CD4-positive, CD25-positive, alpha-beta regulatory T cell (primary cell): Measurements from ENCODE around the gene RIPK3. TPM values are rescaled to one million over a fixed set of nuclear protein-coding genes. Genes with fewer than 3 reads are reported as not detected.

ENCODE experiments used
- ATAC-seq, 2 donors: fragments of 150-1000 bp; cut with Tn5 transposase; one replicate each; pipeline ENCODE4 v1.10.0; 2021; ENCODE audit warnings: low read depth in 2 of 2, moderate number of reproducible peaks in 2 of 2, moderate library complexity in 1 of 2
- DNase-seq, 3 donors: peaks; one replicate each; pipeline versions ENCODE4 v3.0.0 to v3.0.0-alpha.2; 2012 to 2022; ENCODE audit warnings: mixed read lengths in 1 of 3
- H3K27ac ChIP-seq: one replicate; pipeline ENCODE4 v1.7.0; 2013; ENCODE audit warnings: mild to moderate bottlenecking, low read length; ENCODE audit not compliant: insufficient read depth, poor library complexity, severe bottlenecking
- H3K27me3 ChIP-seq: one replicate; pipeline ENCODE4 v1.7.0; 2013; ENCODE audit warnings: low read length; ENCODE audit not compliant: control insufficient read depth, insufficient read depth
- H3K36me3 ChIP-seq: one replicate; pipeline ENCODE4 v1.7.0; 2013; ENCODE audit warnings: mild to moderate bottlenecking, low read length, moderate library complexity; ENCODE audit not compliant: control insufficient read depth, insufficient read depth
- H3K4me1 ChIP-seq: 2 replicates; pipeline ENCODE4 v1.7.0; 2013; ENCODE audit warnings: mild to moderate bottlenecking, low read length; ENCODE audit not compliant: insufficient read depth, control insufficient read depth, poor library complexity, severe bottlenecking
- H3K4me3 ChIP-seq: one replicate; pipeline ENCODE4 v1.7.0; 2013; ENCODE audit warnings: low read depth, mild to moderate bottlenecking, low read length, moderate library complexity
- H3K9me3 ChIP-seq, 2 experiments: 1 replicate in 1 of 2; 2 replicates in 1 of 2; pipeline ENCODE4 v1.7.0; 2013; ENCODE audit warnings: low read length in 2 of 2, mild to moderate bottlenecking in 1 of 2, moderate library complexity in 1 of 2; ENCODE audit not compliant: control insufficient read depth in 2 of 2
- H3K27ac Mint-ChIP-seq, 3 donors: one replicate each; pipeline ENCODE4 v1.8.0; 2020 to 2022; ENCODE audit warnings: mild to moderate bottlenecking in 3 of 3, mixed read lengths in 3 of 3, moderate library complexity in 2 of 3
- H3K27me3 Mint-ChIP-seq: one replicate; pipeline ENCODE4 v1.8.0; 2022; ENCODE audit warnings: mild to moderate bottlenecking, mixed read lengths
- H3K36me3 Mint-ChIP-seq: one replicate; pipeline ENCODE4 v1.8.0; 2020; ENCODE audit warnings: mixed read lengths
- H3K4me1 Mint-ChIP-seq, 4 donors: one replicate each; pipeline ENCODE4 v1.8.0; 2020 to 2022; ENCODE audit warnings: mixed read lengths in 4 of 4, mild to moderate bottlenecking in 1 of 4
- H3K4me3 Mint-ChIP-seq, 4 donors: one replicate each; pipeline ENCODE4 v1.8.0; 2020 to 2022; ENCODE audit warnings: mild to moderate bottlenecking in 4 of 4, mixed read lengths in 4 of 4, moderate library complexity in 3 of 4
- H3K9me3 Mint-ChIP-seq, 7 donors: one replicate each; pipeline ENCODE4 v1.8.0; 2020 to 2022; ENCODE audit warnings: mixed read lengths in 7 of 7, mild to moderate bottlenecking in 3 of 7, moderate library complexity in 2 of 7
- polyA plus RNA-seq, 4 donors: library from polyadenylated mRNA; unstranded; fragments of 300-500 nt; fragmentation: Illumina TruSeq; gene quantifications; one replicate each; pipeline ENCODE4 v1.2.3, GENCODE V29; 2021
- total RNA-seq: library from RNA; stranded (reverse); gene quantifications from one replicate; pipeline ENCODE4 v1.2.3, GENCODE V29; 2022

Gene RIPK3
- total and polyA plus RNA-seq, 5 donors from 2014 or later: 14.9 to 41.2 (median 19.7) TPM

DNA sequence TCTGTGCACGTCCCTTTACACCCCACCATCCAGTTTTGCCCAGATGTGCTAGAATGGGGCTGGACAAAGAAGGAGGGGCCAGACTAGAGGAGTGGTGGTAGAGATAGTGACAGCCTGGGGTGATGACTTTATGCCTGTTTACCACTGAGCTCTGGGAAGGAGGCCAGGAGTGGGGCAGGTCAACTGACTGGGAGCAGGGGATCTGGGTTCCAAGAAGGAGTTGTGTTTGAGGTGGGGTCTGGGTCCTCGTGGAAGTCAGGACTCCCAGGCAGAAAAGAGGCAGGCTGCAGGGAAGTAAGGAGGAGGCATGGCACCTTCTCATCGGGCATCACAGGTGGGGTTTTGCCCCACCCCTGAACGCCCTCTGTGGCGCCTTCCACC, 29.5 kb downstream of the RIPK3 start:
- Mint-ChIP-seq H3K36me3 (peaks cover 20% of the 10 kb centered on the region), H3K9me3 (no peaks in the 10 kb centered on the region), H3K27ac (peak overlapping the region; percentile 79 to 96 (median 84)), H3K27me3 (no peaks in the 10 kb centered on the region), H3K4me3 (peak overlapping the region; percentile 55 to 86 (median 74)), H3K4me1 (peaks cover 26 to 78% (median 50%) of the 10 kb centered on the region in 4 donors)
- Histone ChIP-seq H3K27me3 (no peaks in the 10 kb centered on the region), H3K9me3 (no peaks in the 10 kb centered on the region), H3K36me3 (peaks cover 20% of the 10 kb centered on the region), H3K27ac (peak overlapping the region; percentile 82), H3K4me3 (peak overlapping the region; percentile 44), H3K4me1 (peaks cover 66% of the 10 kb centered on the region)
- ATAC-seq (no peak), DNase-seq (no peak)

DNA sequence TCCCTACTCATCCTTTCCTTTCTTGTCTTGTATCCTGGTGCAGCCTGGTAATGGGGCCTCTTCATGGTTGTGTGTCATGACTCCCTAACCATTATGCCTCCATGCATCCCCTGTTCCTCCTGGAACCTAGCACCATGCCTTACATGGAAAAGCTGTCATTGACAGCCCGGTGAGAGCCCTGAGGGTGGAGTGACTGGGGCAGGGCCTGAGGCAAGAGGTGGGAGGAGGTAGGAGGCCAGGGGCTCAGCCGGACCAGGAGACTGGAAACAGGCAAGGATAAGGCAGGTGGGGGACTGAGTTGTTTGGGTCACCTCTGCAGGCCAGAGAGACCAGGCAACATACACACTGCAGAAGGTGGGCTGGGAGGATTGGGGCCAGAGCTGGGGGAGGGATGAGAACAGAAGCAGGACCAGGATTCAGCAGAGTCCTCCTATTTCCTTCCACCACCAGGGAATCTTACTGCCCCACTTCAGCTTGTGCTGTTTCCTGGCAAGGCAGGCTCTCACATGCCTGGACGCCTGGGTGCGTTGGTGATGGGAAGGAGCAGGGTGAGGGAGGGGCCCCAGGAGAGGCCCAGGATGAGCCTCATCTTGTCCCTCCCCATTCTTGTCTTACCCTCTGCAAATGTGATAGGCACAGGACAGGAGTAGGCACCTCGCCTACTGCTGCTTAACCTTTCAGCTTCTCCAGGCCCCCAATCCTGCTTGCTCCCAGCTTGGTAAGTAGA, 30.1 kb downstream of the RIPK3 start, which contains the start of gene LTB4R2:
Gene LTB4R2, plus strand, starts transcription at position 603 of the 727 bp plus-strand sequence. CDS start 525 bp downstream, outside the sequence.
- DNase-seq (no peak), ATAC-seq (no peak)
- Mint-ChIP-seq H3K9me3 (no peaks in the 10 kb centered on the region), H3K4me1 (peaks cover 26 to 74% (median 48%) of the 10 kb centered on the region in 4 donors), H3K4me3 (peak within 1 kb of the TSS; percentile 55 to 86 (median 76)), H3K27ac (peak within 1 kb of the TSS; percentile 84 to 96 (median 87)), H3K27me3 (no peaks in the 10 kb centered on the region), H3K36me3 (peaks cover 26% of the 10 kb centered on the region)
- Histone ChIP-seq H3K9me3 (no peaks in the 10 kb centered on the region), H3K36me3 (peaks cover 25% of the 10 kb centered on the region), H3K27ac (peak within 1 kb of the TSS; percentile 82), H3K4me1 (peaks cover 64% of the 10 kb centered on the region), H3K4me3 (peak within 1 kb of the TSS; percentile 44), H3K27me3 (no peaks in the 10 kb centered on the region)

DNA sequence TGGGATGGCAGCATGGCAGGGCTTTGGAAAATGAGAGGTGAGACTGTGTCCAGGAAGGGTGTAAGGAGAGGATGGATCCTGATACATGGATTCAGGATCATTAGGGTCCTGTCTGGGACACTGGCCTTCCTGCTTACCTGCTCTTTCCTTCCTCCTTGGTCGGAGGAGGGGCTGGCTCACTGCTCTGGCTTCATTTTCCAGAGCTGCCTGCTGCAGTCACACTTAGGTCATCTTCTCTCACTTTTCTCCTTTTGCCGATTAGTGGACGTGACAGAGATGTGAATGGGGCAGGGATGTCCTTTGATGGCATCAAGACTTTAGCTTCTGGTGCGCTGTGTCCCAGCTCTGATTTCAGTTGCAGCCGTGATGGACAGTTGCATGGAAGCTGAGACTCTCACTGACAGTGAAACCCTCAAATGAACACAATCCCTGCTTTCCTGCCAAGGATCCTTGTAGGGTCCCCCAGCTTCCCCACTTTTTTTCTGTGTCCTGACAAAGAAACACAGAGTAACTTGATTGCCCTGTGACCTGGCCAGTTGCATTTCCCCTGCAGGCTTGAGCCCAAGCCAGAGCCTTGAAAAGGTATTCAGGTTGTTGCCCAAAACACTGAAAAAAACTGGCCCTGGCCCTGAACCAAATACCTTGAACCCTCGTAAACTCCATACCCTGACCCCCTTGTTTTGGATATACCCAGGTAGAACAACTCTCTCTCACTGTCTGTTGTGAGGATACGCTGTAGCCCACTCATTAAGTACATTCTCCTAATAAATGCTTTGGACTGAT, 31.3 kb downstream of the RIPK3 start:
- Histone ChIP-seq H3K27ac (no peak overlapping the region), H3K4me1 (peaks cover 53% of the 10 kb centered on the region), H3K9me3 (no peaks in the 10 kb centered on the region), H3K4me3 (no peak overlapping the region), H3K27me3 (no peaks in the 10 kb centered on the region), H3K36me3 (peaks cover 37% of the 10 kb centered on the region)
- Mint-ChIP-seq H3K9me3 (no peaks in the 10 kb centered on the region), H3K27me3 (no peaks in the 10 kb centered on the region), H3K4me3 (peak overlapping the region in 3 of 4 donors; percentile 43 to 73 (median 68)), H3K27ac (peak overlapping the region; percentile 23 to 85 (median 65)), H3K4me1 (peaks cover 17 to 62% (median 36%) of the 10 kb centered on the region in 4 donors), H3K36me3 (peaks cover 30% of the 10 kb centered on the region)
- ATAC-seq (no peak), DNase-seq (no peak)

DNA sequence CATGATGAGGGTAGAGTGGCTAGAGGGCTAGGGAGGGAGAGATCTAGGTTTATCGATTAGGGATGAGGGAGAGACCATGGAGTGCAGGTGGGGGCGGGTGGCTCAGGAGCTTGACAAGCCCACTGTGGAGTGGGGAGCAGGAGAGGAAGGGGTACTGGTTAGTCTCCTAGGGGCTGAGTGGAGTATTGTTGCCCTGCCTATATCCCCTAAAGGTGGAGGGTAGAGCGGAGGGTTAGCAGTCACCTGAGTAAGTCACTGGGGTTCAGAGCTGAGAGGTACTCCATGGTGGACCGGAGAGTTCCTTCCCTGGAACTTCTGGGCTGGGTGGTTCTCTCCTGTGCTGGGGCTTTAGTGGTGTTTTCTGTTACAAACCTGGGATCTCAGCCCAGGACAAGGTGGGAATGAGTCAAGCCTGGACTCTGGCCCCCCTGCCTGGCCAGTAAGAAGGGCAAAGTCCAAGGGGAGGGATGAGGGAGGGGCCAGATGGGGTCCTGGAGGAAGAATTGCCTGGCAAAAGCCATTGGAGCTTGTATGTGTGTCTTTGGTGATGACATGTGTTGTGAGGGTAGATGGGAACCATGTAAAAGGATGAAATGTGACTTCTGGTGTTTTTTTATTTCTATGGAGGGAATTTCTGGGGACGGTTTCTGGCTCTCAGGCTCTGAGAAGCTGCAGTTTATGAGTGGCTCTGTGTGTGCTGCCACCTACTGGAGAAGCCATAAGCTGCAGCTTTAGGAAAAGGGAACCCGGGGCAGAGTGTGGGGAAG, 32.0 kb downstream of the RIPK3 start, which contains the start of gene CIDEB:
Gene CIDEB, minus strand, starts transcription at position 403 of the 767 bp plus-strand sequence. Its CDS starts 119 bp downstream, at position 284.
- Histone ChIP-seq H3K27ac (no peak within 1 kb of the TSS), H3K36me3 (peaks cover 45% of the 10 kb centered on the region), H3K9me3 (no peaks in the 10 kb centered on the region), H3K27me3 (no peaks in the 10 kb centered on the region), H3K4me1 (peaks cover 45% of the 10 kb centered on the region), H3K4me3 (no peak within 1 kb of the TSS)
- Mint-ChIP-seq H3K27me3 (no peaks in the 10 kb centered on the region), H3K36me3 (peaks cover 33% of the 10 kb centered on the region), H3K9me3 (no peaks in the 10 kb centered on the region), H3K4me1 (peaks cover 17 to 56% (median 29%) of the 10 kb centered on the region in 4 donors), H3K27ac (peak within 1 kb of the TSS; percentile 23 to 85 (median 65)), H3K4me3 (peak within 1 kb of the TSS in 3 of 4 donors; percentile 43 to 73 (median 68))
- DNase-seq (peak; percentile 47 to 59 (median 56)), ATAC-seq (no peak)

DNA sequence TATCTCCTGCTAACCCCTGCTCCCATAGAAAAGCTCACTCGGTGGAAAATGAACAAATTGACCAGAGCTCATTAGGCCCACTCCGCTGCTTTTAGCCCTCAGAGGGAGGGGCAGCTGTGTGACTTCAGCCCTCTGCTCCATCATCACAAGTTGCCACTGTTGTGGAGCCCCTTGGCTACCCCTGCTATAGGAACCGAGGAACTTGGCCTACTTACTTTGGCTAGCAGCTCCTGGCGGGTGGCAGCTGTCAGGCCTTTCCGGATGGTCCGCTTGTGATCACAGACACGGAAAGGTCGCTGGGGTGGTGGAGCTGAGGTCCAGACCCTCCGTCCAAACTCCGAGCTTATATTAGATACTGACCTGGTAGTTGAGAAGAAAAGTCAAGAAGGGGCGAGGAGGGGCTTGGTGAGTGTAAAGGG, 32.6 kb downstream of the RIPK3 start:
- Mint-ChIP-seq H3K27ac (peak overlapping the region in 2 of 3 donors; percentile 64 to 69), H3K4me1 (peaks cover 14 to 50% (median 25%) of the 10 kb centered on the region in 4 donors), H3K36me3 (peaks cover 35% of the 10 kb centered on the region), H3K4me3 (peak overlapping the region in 1 of 4 donors; percentile 58), H3K9me3 (no peaks in the 10 kb centered on the region), H3K27me3 (no peaks in the 10 kb centered on the region)
- H3K4me3 ChIP-seq: no peak overlapping the region
- DNase-seq: no peak
- H3K9me3 ChIP-seq: no peaks in the 10 kb centered on the region
- H3K27ac ChIP-seq: no peak overlapping the region
- H3K27me3 ChIP-seq: no peaks in the 10 kb centered on the region
- peaks cover 51% of the 10 kb centered on the region for H3K36me3 ChIP-seq
- H3K4me1 ChIP-seq: peaks cover 39% of the 10 kb centered on the region
- no peak for ATAC-seq

DNA sequence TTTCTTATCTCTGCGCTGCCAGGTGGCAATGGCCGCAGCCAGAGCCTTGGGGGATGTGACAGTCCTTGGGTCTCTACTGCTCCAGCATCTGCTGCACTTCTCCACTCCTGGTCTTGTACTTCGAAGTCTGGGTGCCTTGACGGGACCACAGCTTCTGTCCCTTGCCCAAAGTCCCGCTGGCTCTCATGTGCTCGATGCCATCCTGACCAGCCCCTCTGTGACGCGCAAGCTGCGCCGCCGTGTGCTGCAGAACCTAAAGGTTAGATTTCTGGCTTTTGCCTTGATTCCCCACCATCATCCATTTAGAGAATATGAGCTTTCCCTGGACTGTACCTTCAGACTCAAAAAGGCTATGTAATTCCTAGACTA, 35.8 kb downstream of the RIPK3 start:
- Mint-ChIP-seq H3K27me3 (no peaks in the 10 kb centered on the region), H3K4me1 (peaks cover 12 to 56% (median 30%) of the 10 kb centered on the region in 4 donors), H3K4me3 (peak overlapping the region in 2 of 4 donors; percentile 29 to 36), H3K9me3 (no peaks in the 10 kb centered on the region), H3K36me3 (peaks cover 37% of the 10 kb centered on the region), H3K27ac (no peak overlapping the region)
- peaks cover 59% of the 10 kb centered on the region for H3K36me3 ChIP-seq
- H3K27ac ChIP-seq: no peak overlapping the region
- no peak overlapping the region for H3K4me3 ChIP-seq
- H3K9me3 ChIP-seq: no peaks in the 10 kb centered on the region
- ATAC-seq: no peak
- H3K27me3 ChIP-seq: no peaks in the 10 kb centered on the region
- no peak for DNase-seq
- peaks cover 26% of the 10 kb centered on the region for H3K4me1 ChIP-seq

DNA sequence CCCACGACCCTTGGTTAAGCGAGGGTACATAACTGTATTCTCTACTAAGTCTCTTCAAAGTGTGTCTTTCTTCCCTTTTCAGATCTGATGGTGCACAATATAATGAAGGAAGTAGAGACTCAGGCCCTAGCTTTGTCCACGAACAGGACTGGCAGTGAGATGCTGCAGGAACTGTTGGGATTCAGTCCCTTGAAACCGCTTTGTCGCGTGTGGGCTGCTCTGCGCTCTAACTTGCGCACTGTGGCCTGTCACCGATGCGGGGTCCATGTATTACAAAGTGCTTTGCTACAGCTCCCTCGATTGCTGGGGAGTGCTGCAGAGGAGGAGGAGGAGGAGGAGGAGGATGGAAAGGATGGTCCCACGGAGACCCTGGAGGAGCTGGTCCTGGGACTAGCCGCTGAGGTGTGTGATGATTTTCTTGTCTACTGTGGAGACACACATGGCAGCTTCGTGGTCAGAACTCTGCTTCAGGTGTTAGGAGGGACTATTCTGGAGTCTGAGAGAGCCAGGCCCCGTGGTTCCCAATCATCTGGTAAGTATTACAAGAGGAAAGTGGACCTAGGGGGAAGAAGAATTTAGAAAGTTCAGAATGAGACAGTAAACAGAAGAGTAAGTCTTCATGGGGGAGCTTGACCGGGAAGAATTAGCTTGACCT, 39.3 kb downstream of the RIPK3 start:
- H3K4me1 ChIP-seq: peaks cover 31% of the 10 kb centered on the region
- DNase-seq (no peak), ATAC-seq (no peak)
- peak overlapping the region; percentile 84 for H3K27ac ChIP-seq
- Mint-ChIP-seq H3K36me3 (peaks cover 28% of the 10 kb centered on the region), H3K27ac (peak overlapping the region; percentile 38 to 99 (median 92)), H3K27me3 (no peaks in the 10 kb centered on the region), H3K9me3 (no peaks in the 10 kb centered on the region), H3K4me3 (peak overlapping the region; percentile 89 to 97 (median 93)), H3K4me1 (peaks cover 22 to 58% (median 42%) of the 10 kb centered on the region in 4 donors)
- no peaks in the 10 kb centered on the region for H3K27me3 ChIP-seq
- H3K4me3 ChIP-seq: peak overlapping the region; percentile 86
- H3K9me3 ChIP-seq: no peaks in the 10 kb centered on the region
- peaks cover 51% of the 10 kb centered on the region for H3K36me3 ChIP-seq
